Stimulated activated CD4-positive, alpha-beta T cell treated with anti-CD3 and anti-CD28 coated beads, Interleukin-15, amount 100 ng/mL, for 48 hours (primary cell): ENCODE results near the gene SHOC2.

Experiments
- DNase-seq, 2 donors: peaks; one replicate each; pipeline ENCODE4 v3.0.0-alpha.2; 2020; ENCODE audit warnings: low read depth in 2 of 2

SHOC2 gene

DNA sequence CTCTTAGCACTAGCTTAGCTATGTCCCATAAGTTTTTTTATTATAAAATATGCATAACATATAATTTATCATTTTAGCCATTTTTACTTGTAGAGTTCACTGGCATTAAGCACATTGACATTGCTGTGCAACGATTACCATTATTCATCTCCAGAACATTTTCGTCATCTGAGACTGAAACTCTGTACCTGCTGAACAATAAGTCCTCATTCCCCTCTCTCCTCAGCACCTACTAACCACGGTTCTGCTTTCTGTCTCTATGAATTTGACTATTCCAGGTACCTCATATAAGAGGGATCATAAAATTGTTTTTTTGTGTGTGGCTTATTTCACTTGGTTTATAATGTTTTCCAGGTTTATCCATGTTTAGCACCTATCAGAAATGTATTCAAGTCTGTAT is 64.1 kb downstream of the SHOC2 start:
- no peak for DNase-seq

DNA sequence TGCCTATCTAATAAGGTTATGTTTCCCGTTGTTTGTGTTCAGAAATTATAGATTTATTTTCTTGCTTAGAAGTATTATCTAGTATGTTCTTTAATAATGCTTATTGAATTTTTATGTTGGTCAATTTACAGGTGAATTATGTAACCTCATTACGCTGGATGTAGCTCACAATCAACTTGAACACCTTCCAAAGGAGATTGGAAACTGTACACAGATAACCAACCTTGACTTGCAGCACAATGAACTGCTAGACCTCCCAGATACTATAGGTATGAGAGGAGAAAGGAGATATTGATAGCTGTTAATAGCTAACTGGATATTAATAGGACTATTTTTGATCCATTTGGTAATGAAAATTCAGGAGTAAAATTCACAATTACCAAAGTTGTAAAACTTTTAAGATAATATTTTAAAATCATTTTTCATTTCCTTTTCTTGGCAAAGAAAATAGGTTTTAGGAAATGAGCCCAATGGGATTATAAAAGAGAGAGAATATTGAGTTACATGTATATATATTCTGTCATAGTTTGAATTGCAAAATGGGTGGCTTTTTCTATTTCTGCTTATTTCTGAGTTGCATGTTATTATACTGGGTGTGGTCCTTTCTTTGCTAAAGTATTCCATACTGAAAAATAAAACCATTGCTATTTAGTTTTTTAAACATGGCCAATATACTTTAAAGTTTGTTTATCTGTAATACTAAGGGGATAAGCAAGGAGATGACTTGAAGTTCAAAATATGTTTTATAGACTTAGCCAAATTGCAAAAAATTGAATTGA is 66.3 kb downstream of the SHOC2 start:
- no peak for DNase-seq

DNA sequence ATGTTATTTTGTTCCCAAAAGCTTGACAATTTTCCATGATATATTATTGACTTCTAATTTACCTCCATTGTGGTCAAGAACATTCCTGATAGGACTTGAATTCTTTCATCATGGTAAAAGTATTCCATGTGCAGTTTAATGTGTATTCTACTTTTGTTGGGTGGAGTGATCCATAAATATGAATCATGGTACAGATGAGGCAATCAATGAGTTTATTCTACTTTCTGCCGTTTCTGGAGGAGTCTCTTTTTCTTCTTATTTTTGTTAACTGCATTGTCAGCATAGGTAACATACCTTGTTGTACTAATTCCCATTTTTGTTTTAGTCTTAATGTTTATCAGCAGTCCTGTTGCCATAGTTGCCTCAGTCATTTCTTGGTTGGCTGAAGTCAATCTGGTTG is 69.6 kb downstream of the SHOC2 start:
- DNase-seq, result no peak

DNA sequence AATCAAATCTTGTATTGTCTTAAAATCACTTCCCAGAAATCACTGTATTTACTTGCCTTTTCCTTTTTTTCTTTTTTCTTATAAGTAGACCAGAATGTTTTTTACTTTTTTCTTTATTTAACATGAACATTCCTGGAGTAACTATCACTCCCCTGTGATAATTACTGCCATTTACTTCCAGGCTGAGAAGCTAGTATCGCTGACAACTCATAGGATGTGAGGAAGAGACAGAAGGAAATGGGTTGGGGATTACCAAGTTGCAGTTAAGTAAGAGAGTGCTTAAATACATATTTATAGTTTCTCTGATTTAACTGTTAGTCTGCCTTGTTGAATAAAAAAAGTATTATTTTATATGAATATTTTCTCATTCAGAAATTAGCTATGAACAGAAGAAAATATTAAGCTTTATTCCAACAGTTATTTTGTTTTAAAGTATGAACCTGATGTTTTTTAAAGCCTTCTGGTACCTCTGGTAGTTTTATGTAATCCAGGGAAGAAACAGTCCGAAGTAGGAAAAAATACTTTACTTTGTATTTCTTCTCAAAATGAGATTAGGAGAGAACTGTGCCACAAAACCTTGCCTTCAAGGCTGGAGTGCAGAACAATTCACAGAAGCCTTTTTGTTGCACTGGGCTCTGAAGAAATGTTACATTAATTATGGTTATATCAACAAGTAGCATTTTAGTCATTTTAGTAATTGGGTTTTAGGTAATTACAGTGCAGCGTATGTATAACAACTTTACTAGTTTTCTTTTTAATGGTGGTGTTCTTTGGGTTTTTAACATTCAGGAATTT is 72.8 kb downstream of the SHOC2 start:
- no peak for DNase-seq

DNA sequence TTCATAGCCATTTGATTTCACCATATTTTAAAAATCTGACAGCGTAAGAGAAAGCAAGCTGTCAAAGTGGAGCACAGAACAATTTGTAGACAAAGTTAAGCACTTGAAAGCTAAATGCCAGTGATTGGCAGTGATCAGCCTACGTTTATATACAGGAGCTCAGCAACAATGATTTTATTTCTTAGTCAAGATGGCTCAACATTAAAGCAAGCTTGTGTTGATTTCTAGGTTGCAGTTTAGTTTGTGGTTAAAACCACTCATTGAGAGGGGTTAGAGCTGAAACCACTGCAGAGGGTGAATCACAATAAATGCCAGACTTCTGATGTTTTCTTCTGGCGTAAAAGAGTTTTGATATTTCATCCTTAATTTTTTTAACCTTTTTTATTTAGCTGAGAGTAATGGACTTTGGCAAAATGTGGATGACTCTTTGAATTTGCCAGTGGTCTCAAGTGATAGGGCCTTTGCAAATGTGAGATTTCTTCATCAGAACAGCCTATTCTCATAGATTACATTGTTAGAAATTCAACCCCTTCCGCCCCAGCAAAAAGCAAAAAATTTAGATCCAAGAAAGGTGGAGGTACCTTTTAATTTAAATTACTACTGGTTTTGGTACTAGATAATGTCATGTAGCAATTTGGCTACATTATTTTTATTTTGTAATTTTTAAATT is 73.8 kb downstream of the SHOC2 start:
- DNase-seq, result peak in 1 of 2 donors; percentile 4

DNA sequence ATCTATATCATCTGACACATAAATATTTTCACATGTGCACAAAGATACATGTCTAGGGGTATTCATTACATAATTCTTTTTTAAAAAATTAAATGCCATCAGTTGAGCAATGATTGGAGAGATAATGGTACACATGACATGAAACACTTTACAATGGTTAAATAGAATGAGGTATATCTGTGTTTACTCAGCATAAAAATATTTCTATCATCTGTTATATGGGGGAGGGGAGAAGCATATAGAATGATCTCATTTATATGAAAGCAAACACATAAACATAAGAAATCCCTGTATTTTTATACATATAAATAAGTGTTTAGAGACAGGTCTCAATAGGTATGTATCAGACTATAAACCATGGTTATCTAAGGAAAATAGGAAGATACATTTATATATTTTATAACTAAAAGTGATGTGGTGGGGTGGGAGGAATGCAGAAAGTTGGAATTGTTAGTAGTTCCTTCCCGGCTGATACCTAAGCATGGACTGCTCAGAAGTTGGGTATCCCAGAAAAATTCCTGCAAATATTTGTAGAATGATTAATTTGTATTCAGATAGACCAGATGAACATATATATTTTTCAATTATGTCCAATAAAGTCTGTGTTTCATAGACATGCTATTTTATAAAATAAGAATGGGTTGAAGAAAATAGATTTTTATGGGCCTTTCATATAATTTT is 75.1 kb downstream of the SHOC2 start:
- DNase-seq, result no peak

DNA sequence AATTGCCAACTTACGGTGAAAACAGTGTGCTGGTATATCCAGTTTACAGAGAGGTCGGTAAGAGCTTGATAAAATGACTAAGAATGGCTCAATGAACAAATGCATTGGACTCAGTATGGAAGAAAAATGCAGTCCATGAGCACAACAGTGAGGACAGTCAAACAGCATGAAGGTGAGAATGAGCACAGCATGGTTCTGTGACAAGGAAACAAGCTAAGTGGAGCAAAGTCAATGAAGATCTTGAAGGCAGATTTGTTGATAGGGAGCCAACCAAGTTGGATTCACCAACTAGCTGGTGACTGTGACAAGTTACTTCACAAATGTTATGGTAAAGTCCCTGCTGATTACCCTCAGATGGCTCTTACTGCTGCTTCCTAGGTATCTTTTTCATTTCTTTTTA is 75.9 kb downstream of the SHOC2 start:
- DNase-seq, result no peak

DNA sequence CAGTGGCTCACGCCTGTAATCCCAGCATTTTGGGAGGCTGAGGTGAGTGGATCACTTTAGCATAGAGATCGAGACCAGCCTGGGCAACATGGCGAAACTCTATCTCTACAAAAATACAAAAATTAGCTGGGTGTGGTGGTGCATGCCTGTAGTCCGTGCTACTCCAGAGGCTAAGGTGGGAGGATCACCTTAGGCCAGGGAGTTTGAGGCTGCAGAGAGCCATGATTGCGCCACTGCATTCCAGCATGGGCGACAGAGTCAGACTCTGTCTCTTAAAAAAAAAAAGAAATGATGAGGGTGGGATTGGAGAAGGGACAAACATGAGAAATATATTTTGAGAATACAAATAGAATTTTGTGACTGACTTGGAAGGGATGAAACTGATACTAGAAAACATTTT is 76.9 kb downstream of the SHOC2 start:
- no peak for DNase-seq

DNA sequence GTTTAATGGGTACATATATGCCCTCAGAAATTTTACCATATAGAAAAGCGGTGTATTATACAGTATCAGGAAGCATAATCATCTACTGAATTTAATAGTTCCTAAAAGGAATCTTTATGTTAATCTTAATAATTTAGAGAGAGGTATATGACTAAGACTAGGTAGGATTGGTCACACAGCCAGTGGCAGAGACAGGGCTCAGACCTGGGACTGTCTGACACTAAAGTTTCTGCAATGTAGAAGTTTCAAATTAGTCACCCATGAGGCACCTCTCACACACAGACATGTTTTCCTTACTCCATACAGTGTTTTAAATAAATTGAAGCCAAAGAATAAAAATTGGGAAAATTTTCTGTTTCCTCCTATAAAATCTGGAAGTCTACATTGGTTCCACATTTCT is 84.6 kb downstream of the SHOC2 start:
- no peak for DNase-seq

DNA sequence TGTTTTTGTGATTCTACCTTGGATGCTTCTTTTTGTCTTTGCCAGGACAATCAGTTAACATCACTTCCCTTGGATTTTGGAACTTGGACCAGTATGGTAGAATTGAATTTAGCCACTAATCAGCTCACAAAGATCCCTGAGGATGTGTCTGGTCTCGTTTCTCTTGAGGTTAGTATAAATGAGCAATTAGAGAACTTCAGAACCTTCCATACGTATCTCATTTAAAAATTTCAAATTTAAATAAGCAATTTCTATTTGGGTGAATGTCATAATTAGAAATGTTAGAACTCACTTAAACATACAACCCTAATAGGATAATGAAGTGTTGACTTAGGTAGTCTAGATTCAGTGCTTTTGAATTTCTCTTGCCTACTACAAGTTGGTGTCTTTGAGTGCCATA is 88.1 kb downstream of the SHOC2 start:
- no peak for DNase-seq

DNA sequence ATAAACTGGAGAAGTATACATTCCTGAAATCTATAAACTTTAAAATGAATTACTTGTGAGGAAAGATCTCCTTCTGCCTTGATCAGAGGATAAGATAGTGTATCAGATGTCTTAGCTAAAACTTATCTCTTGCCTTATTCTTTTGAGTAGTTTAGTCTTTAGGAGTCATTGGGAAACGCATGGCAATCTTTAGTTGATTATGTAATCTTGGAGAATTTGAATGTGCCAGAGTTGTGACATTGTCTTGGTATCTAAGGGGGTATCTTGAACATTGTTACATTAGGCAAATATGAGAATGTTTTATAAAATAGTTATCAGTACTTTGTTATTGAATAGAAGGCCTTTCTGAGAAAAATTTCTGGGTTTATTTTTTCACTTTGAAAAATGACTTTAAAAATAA is 95.8 kb downstream of the SHOC2 start:
- DNase-seq, result no peak

DNA sequence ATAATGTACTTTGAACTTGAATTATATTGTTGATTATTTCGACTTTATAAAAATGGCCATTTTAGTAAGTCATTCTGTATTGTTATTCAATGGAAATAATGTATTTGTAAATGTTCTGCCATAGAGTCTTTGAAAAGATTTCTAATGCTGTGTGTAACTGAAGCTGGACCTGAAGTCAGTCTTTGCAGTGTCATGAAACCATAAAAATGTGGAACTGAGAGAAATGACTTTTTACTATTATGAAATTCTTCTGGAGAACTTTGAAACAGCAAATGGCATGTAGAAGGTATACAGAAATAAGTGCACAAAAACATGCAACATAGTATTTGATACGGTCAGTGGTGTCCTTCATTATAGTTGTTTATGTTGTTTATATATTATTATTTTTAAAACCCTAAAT is 97.7 kb downstream of the SHOC2 start:
- DNase-seq, result no peak

DNA sequence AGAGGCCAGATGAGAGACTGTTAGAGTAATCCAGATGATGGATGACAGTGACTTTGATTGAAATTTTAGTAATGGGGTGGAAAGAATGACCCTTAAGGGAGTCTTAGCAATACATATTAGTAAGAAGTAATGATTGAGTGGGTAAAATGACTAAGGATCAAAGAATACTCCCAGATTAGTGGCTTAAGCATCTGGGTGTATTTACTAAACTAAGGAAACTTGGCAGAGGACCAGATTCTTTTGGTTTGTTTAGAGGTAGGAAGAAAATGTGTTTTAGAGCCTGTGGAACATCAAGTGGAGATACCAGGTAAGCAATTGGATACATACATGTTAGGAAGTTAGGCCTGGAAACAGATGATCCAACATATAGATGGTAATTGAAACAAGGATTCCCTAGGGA is 98.6 kb downstream of the SHOC2 start:
- DNase-seq, result no peak

DNA sequence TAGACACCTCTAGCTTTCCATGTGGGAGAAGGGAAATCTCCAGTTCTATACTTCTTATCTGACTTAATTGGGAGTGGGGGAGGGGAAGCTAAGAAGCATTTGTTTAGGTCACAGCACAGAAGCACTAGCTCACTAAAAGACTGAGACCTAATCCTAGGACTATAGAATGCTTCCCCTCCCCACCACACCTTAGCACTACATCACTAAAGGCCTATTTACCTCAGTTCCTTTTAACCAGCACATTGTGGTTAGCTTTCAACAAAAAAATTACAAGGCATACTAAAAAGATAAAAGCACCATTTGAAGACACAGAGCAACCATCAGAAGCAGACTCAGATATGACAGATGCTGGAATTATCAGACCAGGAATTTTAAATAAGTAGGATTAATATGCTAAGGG is 103.7 kb downstream of the SHOC2 start:
- DNase-seq, result no peak

DNA sequence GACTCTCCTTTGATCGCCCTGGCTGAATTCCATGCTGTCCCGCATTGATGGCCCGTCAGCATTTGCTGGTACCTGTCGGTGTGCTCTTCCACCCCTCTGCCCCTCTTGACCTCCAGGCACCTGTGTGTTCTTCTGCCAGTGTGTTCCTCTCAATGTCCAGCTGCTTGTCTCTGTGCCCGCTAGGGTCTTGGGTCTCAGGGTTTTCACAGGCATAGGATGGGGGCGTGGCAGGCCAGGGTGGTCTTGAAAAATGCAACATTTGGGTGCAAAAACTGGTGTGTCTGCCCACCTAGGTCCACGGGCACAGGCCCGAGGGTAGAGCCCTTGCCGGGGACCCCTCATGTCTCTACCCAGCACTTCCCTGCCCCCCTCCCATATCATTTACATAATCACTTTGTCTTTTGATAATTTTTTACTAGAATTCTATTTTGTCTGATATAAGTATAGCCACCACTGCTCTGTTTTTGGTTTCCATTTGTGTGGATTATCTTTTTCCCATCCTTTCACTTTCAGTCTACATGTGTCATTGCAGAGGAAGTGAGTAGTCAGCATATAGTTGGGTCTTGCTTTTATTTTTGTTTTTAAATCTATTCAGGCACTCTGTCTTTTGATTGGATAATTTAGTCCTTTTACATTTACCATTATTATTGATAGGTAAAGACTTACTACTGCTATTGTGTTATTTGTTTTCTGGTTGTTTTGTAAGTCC is 110.8 kb downstream of the SHOC2 start:
- no peak for DNase-seq

DNA sequence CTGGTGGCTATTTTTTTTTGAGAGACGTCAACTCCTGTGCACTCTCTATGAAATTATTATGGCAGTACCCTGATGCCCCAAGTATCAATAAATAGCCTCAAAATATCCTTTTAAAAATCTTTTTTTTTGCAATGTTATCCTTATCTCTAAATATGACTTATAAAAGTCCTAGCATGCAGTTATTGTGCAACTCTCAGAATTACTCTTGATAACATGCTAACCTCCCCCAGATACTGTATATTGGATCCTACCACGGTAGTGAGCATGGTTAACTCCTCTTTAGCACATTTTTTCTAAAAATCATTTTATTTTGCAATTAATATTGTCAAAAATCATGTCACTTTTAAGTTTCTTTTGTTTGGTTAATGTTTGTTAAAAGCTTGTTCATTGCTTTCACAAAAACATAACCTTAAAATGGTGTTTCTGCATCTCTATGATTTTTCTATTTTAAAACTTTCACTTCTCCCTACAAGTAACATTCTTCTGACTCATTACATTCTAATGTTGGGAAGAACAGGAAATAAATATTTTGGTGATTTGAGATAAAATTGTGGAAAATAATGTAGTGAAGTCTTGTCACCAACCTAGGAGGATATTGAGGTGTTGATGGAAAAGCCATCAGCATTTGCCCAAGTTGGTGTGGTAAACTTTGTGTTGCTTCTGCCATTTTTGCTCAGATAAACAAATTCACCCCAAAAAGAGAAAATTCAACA is 115.3 kb downstream of the SHOC2 start:
- no peak for DNase-seq

DNA sequence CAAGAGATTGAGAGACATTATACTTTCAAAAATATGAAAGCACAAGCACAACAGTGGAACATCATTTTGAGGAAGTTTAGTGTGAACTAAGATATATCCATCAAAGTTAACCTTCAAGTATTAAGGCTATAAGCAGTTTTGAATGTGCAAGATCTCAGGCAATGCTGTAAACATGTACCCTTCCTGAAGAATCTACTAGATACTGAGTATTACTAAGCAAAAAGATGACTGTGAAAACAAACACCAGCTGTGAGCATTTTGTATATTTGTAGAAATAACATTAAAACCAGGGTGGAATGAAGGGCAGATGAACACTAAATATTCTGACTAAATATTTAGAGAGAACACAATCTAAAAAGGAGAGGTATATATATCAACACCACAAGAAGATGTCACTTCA is 116.1 kb downstream of the SHOC2 start:
- no peak for DNase-seq

DNA sequence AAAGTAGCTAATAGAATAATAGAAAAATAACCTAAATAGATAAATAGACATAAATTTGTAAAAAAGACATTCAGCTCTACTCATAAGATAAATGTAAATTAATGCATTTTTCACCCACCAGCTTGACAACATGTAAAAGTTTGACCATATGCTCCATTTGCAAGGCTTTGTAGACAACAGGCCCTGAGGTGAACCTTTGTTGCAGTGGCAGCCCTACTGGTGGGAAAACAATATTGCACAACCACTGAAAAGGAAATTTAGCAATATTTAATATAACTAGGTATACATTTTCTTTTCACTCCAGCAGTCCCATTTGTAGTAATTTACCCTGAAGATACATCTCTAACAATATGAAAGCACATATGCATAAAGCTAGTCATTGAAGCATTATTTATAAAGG is 118.5 kb downstream of the SHOC2 start:
- no peak for DNase-seq

DNA sequence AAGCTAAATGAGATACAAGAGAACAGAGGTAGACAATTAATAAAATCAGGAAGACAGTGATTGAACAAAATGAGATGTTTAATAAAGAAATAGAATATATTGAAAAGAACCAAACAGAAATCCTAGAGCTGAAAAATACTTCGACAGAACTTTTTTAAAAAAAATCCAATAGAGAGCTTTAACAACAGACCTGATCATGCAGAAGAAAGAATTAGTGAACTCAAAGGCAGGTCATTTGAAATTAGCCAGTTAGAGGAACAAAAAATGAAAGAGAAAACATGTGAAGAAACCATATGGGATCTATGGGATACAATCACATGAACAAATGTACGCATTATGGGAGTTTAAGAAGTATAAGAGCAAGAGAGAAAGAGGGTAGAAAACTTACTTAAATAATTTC is 120.1 kb downstream of the SHOC2 start:
- DNase-seq, result no peak

DNA sequence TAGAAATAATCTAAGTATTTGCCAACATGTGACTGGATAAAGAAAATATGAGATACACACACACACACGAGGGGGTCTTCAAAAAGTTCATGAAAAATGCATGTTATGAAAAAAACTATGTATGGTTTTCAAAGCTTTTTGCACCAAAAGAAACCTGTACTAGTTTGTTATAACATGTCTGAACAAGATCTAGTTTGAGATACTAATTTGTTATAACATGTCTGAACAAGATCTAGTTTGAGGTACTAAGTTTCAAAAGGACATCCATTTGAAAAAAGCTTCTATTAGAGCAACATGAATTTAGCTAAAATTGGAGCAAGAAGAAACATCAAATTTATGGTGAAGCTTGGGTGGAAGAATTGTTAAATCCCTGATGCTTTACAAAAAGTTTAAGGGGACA is 137.6 kb downstream of the SHOC2 start:
- no peak for DNase-seq
